Calu3 (cell line): ENCODE results near the gene CDK5R1. TPM values are rescaled to one million over a fixed set of nuclear protein-coding genes. Genes with fewer than 3 reads are reported as not detected.
"Not testable (repeated sequence)": the region's sequence is repeated elsewhere in the genome, so short reads cannot be mapped to it uniquely, and the experiment has no call there.

ENCODE experiments used
- BruUV-seq: library from RNA; stranded (reverse); fragments of 400-500 nt; replicated peaks from 2 replicates; lab custom pipeline; 2021; lab: Mats Ljungman, UMichigan
- CTCF ChIA-PET: fragments of 300-600 bp; sonication (Branson Sonifier 250); formaldehyde crosslinking; loops from one replicate; lab custom pipeline; 2022; ENCODE audit warnings: antibody characterized with exemption; lab: Charles Lee
- DNase-seq: peaks from one replicate; pipeline ENCODE4 v3.0.0; 2022
- H3K27ac Mint-ChIP-seq: one replicate; pipeline ENCODE4 v1.8.0; 2022; ENCODE audit warnings: mixed read lengths; ENCODE audit not compliant: unreplicated experiment
- H3K27me3 Mint-ChIP-seq: one replicate; pipeline ENCODE4 v1.8.0; 2022; ENCODE audit warnings: mixed read lengths; ENCODE audit not compliant: unreplicated experiment
- H3K36me3 Mint-ChIP-seq: one replicate; pipeline ENCODE4 v1.8.0; 2022; ENCODE audit warnings: mild to moderate bottlenecking, moderate library complexity, mixed read lengths; ENCODE audit not compliant: insufficient read depth, unreplicated experiment
- H3K4me1 Mint-ChIP-seq: one replicate; pipeline ENCODE4 v1.8.0; 2022; ENCODE audit warnings: mild to moderate bottlenecking, low read depth, mixed read lengths; ENCODE audit not compliant: unreplicated experiment
- H3K4me3 Mint-ChIP-seq: one replicate; pipeline ENCODE4 v1.8.0; 2022; ENCODE audit warnings: mild to moderate bottlenecking, low read depth, moderate library complexity, mixed read lengths; ENCODE audit not compliant: unreplicated experiment
- H3K9me3 Mint-ChIP-seq: one replicate; pipeline ENCODE4 v1.8.0; 2022; ENCODE audit warnings: low read depth, mixed read lengths; ENCODE audit not compliant: unreplicated experiment
- intact Hi-C: fragments of 100-400 bp; cut with micrococcal nuclease; formaldehyde crosslinking; loops from one replicate; pipeline ENCODE4 v1.10.0; 2022; ENCODE audit not compliant: unreplicated experiment
- total RNA-seq: library from RNA; stranded (reverse); gene quantifications from 2 replicates; pipeline ENCODE4 v1.2.3, GENCODE V29; 2022
- TF ChIP-seq, protein P1 (sequence below): fragments of 200-600 bp; IDR thresholded peaks from one replicate; pipeline ENCODE4 v1.8.0; 2022; ENCODE audit warnings: antibody characterized with exemption; ENCODE audit not compliant: unreplicated experiment

The CDK5R1 gene
- total RNA-seq, 1 experiment from 2014 or later = 4.3 TPM

DNA sequence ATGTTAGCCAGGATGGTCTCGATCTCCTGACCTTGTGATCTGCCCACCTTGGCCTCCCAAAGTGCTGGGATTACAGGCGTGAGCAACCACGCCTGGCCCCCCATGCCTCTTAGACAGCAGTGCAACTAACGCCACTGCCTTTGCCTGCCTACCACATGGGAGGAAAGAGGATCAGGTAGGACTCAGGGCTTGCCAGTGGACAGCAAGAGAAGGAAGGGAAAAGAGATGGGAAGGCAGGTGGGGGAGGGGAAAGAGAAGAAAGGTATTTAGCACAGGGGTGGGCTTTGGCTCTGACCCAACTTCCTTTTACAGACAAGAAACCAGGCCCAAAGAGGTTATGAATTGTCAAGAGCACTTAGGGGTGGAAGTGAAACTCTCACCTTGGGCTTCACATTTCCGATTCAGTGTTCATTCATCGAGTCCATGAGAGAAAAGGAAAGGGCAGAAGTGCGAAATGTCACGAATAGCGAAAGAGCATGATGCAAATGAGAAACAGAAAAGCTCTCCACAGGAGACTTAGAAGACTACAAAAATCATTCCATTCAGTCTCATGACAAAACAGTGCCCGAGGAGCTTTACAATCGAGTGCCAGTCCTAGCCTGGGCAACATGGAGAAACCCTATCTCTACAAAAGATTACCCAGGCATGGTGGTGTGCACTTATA lies 36.4 kb downstream of the CDK5R1 start:
- Mint-ChIP-seq H3K9me3 (no peaks in the 10 kb centered on the region), H3K27me3 (no peaks in the 10 kb centered on the region), H3K4me1 (peaks cover 15% of the 10 kb centered on the region), H3K4me3 (no peak overlapping the region), H3K36me3 (peaks cover 4% of the 10 kb centered on the region), H3K27ac (no peak overlapping the region)
- intact Hi-C loops = no loop called here
- BruUV-seq = no TSS peak
- no peak for DNase-seq
- CTCF ChIA-PET = interaction anchor here (0.6 kb wide), 1 partner anchor 13 kb away, joined by 3 read pairs; no protein-coding TSS in a partner anchor
- TF ChIP-seq, protein P1, sequence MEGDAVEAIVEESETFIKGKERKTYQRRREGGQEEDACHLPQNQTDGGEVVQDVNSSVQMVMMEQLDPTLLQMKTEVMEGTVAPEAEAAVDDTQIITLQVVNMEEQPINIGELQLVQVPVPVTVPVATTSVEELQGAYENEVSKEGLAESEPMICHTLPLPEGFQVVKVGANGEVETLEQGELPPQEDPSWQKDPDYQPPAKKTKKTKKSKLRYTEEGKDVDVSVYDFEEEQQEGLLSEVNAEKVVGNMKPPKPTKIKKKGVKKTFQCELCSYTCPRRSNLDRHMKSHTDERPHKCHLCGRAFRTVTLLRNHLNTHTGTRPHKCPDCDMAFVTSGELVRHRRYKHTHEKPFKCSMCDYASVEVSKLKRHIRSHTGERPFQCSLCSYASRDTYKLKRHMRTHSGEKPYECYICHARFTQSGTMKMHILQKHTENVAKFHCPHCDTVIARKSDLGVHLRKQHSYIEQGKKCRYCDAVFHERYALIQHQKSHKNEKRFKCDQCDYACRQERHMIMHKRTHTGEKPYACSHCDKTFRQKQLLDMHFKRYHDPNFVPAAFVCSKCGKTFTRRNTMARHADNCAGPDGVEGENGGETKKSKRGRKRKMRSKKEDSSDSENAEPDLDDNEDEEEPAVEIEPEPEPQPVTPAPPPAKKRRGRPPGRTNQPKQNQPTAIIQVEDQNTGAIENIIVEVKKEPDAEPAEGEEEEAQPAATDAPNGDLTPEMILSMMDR = no peak

DNA sequence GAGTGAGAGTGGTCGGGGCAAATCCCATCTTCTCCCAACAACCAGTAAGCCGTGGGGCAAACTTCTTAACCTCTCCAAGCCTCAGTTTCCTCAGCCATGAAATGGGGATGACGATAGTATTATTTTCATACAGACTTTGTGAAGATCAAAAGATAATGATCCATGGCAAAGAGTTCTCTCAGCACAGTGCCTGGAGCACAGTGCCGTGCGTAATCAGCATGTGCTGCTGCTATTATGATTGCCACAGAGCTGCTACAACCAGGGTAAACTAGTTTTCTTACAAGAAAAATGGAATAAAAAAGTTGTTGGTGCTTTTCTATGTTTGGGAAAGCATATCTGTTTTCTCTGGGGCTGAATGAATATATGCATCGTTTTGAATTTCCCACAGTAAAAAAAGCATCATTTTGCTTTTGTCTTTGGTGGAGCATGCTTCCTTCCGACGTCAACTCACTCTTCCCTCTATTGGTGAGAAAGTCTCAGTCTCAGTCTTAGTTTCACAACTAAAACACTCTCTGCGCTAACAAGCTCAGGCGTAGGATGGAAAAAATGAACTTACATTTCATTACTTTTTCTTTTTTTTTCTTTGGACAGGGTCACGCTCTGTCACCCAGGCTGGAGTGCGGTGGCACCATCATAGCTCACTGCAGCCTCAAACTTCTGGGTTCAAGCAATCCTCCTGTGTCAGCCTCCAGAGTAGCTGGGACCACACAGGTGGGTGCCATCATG lies 37.2 kb downstream of the CDK5R1 start:
- intact Hi-C loops = no loop called here
- CTCF ChIA-PET = interaction anchor here (0.6 kb wide), 2 partner anchors 13 to 147 kb away, joined by 3 to 5 read pairs; no protein-coding TSS in a partner anchor
- DNase-seq = no peak
- Mint-ChIP-seq H3K9me3 (no peaks in the 10 kb centered on the region), H3K4me3 (no peak overlapping the region), H3K36me3 (peaks cover 4% of the 10 kb centered on the region), H3K4me1 (peaks cover 15% of the 10 kb centered on the region), H3K27ac (no peak overlapping the region), H3K27me3 (no peaks in the 10 kb centered on the region)
- TF ChIP-seq, protein P1 = no peak
- no TSS peak for BruUV-seq

DNA sequence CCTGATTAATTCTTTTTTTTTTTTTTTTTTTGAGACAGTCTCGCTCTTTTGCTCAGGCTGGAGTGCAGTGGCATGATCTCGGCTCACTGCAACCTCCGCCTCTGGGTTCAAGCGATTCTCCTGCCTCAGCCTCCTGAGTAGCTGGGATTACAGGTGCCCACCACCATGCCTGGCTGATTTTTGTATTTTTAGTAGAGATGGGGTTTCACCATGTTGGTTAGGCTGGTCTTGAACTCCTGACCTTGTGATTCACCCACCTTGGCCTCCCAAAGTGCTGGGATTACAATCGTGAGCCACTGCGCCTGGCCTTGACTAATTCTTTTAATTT lies 37.7 kb downstream of the CDK5R1 start:
- H3K27me3 Mint-ChIP-seq, H3K36me3 Mint-ChIP-seq, H3K9me3 Mint-ChIP-seq, H3K27ac Mint-ChIP-seq, DNase-seq, H3K4me3 Mint-ChIP-seq, intact Hi-C loops, BruUV-seq: not testable (repeated sequence)
- CTCF ChIA-PET = interaction anchor here (0.6 kb wide), 1 partner anchor 146 kb away, joined by 5 read pairs; no protein-coding TSS in a partner anchor
- peaks cover 12% of the 10 kb centered on the region for H3K4me1 Mint-ChIP-seq

DNA sequence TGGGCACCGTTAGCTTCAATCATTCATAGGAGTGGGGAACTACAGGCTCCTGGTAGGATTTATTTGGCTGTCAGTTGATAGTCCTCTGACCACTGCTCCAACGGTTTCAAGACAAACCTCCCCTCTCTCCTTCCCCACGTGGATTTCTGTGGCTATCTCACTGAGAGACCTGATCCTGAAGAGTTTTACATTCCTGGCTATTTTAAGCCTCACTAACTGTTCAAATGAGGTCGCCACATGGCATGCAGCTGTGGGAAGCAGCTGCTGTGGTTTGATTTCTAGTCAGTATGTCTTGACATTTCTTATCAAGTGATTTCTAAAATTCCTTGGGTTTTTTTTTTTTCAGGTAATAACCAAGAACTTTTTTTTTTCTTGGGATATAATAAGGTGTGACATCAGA lies 38.3 kb downstream of the CDK5R1 start:
- TF ChIP-seq, protein P1 = no peak
- H3K27me3 Mint-ChIP-seq = no peaks in the 10 kb centered on the region
- H3K36me3 Mint-ChIP-seq = peaks cover 4% of the 10 kb centered on the region
- intact Hi-C loops = no loop called here
- no peak overlapping the region for H3K27ac Mint-ChIP-seq
- CTCF ChIA-PET = no interaction called here
- no TSS peak for BruUV-seq
- peaks cover 5% of the 10 kb centered on the region for H3K4me1 Mint-ChIP-seq
- H3K4me3 Mint-ChIP-seq = no peak overlapping the region
- H3K9me3 Mint-ChIP-seq = no peaks in the 10 kb centered on the region
- DNase-seq = no peak

DNA sequence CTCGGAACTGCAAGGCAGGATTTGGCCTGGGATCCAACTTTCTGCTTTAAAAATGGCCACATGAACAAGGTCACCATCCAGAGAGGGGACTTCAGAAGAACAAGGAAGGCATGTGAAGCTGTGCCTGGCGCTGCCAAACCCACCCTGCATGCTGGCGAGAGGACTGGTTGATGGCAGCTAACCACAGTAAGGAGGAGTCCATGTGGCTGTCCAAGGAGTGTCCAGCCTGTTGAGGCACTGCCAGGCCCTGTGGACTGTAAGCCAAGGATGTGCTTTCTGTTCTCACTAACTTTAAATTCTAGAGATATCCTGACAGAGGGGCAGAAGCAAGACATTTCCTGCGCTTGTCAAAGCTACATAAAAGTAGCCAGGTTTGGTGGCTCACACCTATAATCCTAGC lies 40.4 kb downstream of the CDK5R1 start:
- intact Hi-C loops = no loop called here
- CTCF ChIA-PET = interaction anchor here (0.6 kb wide), 1 partner anchor 13 kb away, joined by 4 read pairs; no protein-coding TSS in a partner anchor
- Mint-ChIP-seq H3K36me3 (peaks cover 4% of the 10 kb centered on the region), H3K4me1 (no peaks in the 10 kb centered on the region), H3K27me3 (no peaks in the 10 kb centered on the region), H3K27ac (no peak overlapping the region), H3K4me3 (no peak overlapping the region), H3K9me3 (no peaks in the 10 kb centered on the region)
- TF ChIP-seq, protein P1 = no peak
- no TSS peak for BruUV-seq
- no peak for DNase-seq
